Ovary (tissue), 3 donors: ENCODE measurements around the gene NKX2-2.

Experiments
- EP300 ChIP-seq: sonication (generic); formaldehyde crosslinking; IDR thresholded peaks from one replicate; pipeline ENCODE4 v1.6.1; 2017; ENCODE audit warnings: antibody characterized with exemption
- TF ChIP-seq, protein P1 (sequence below), 3 donors: fragments of 450-650 bp in 2 of 3; fragments of 200-600 bp in 1 of 3; IDR thresholded peaks; one replicate each; pipeline versions ENCODE4 v1.5.1 to v1.8.0; 2016 to 2022; ENCODE audit warnings: antibody characterized with exemption in 3 of 3, mild to moderate bottlenecking in 1 of 3
- donor health status: DM: no; HTN: no; CAD: no.

DNA sequence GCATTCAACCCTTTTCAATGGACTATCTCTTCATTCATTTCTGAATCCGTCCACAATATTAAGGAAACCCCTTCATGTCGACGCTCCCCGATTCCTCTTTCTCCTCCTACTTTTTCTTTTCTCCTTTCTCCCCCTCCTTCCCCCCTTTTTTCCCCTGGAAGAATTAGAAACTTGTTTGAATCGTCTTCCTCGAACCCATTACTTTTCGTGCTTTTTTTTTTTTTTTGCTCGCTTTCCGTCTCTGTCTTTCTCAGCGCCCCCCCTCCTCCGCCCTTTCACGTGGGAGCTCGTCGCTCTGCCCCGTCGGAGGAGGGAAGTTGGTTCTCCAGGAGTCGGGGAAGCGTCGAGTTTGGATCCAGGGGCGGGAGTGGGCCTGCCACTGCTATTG lies 2.3 kb upstream of the NKX2-2 start:
- TF ChIP-seq, protein P1, sequence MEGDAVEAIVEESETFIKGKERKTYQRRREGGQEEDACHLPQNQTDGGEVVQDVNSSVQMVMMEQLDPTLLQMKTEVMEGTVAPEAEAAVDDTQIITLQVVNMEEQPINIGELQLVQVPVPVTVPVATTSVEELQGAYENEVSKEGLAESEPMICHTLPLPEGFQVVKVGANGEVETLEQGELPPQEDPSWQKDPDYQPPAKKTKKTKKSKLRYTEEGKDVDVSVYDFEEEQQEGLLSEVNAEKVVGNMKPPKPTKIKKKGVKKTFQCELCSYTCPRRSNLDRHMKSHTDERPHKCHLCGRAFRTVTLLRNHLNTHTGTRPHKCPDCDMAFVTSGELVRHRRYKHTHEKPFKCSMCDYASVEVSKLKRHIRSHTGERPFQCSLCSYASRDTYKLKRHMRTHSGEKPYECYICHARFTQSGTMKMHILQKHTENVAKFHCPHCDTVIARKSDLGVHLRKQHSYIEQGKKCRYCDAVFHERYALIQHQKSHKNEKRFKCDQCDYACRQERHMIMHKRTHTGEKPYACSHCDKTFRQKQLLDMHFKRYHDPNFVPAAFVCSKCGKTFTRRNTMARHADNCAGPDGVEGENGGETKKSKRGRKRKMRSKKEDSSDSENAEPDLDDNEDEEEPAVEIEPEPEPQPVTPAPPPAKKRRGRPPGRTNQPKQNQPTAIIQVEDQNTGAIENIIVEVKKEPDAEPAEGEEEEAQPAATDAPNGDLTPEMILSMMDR (IDR thresholded peaks at IDR 0.05) = no peak
- TF ChIP-seq EP300 = no peak
